H1 (cell line): ENCODE results near the gene PAN2.

Source experiments
- ATF2 ChIP-seq: IDR thresholded peaks from 2 replicates; pipeline ENCODE4 v1.6.1; 2012; ENCODE audit warnings: low read length, inconsistent platforms
- ATF3 ChIP-seq: IDR thresholded peaks from 2 replicates; pipeline ENCODE4 v1.6.1; 2011; ENCODE audit warnings: low read depth, mild to moderate bottlenecking, low read length; ENCODE audit not compliant: insufficient read depth
- EP300 ChIP-seq, 2 experiments: IDR thresholded peaks; 1 replicate in 1 of 2; 2 replicates in 1 of 2; pipeline ENCODE4 v1.6.1; 2011 to 2012; ENCODE audit warnings: low read depth in 2 of 2, low read length in 2 of 2, mild to moderate bottlenecking in 2 of 2, borderline replicate concordance in 1 of 2, inconsistent platforms in 1 of 2, moderate library complexity in 1 of 2
- GABPA ChIP-seq: IDR thresholded peaks from 2 replicates; pipeline ENCODE4 v1.6.1; 2011; ENCODE audit warnings: mild to moderate bottlenecking, low read length, moderate library complexity, borderline replicate concordance; ENCODE audit not compliant: insufficient read depth
- MAX ChIP-seq: IDR thresholded peaks from 2 replicates; pipeline ENCODE4 v1.6.1; 2012; ENCODE audit warnings: inconsistent platforms
- POLR2A ChIP-seq, 2 experiments: IDR thresholded peaks; 1 replicate in 1 of 2; 2 replicates in 1 of 2; pipeline ENCODE4 v1.6.1; 2011; ENCODE audit warnings: low read depth in 2 of 2, low read length in 2 of 2, mild to moderate bottlenecking in 2 of 2; ENCODE audit errors: control extremely low read depth in 1 of 2
- POLR2AphosphoS5 ChIP-seq: IDR thresholded peaks from 2 replicates; pipeline ENCODE4 v1.6.1; 2011; ENCODE audit warnings: low read depth, low read length
- RFX5 ChIP-seq: IDR thresholded peaks from 2 replicates; pipeline ENCODE4 v1.6.1; 2011; ENCODE audit warnings: low read depth, low read length, improper control_type of control experiment, borderline replicate concordance
- RXRA ChIP-seq: IDR thresholded peaks from 2 replicates; pipeline ENCODE4 v1.6.1; 2011; ENCODE audit warnings: low read depth, mild to moderate bottlenecking, low read length, moderate library complexity; ENCODE audit not compliant: insufficient read depth
- SIN3A ChIP-seq, 2 experiments: IDR thresholded peaks in 1 of 2; conservative IDR thresholded peaks in 1 of 2; 2 replicates each; pipeline ENCODE4 v1.6.1; 2011 to 2012; ENCODE audit warnings: low read length in 2 of 2, improper control_type of control experiment in 1 of 2, low read depth in 1 of 2, mild to moderate bottlenecking in 1 of 2
- TAF1 ChIP-seq: IDR thresholded peaks from 2 replicates; pipeline ENCODE4 v1.6.1; 2011; ENCODE audit warnings: mild to moderate bottlenecking, low read depth, low read length
- TEAD4 ChIP-seq: IDR thresholded peaks from 2 replicates; pipeline ENCODE4 v1.6.1; 2012; ENCODE audit warnings: low read depth, low read length, inconsistent platforms, mixed read lengths
- TF ChIP-seq, protein P1 (sequence below), 3 experiments: IDR thresholded peaks; 1 replicate in 2 of 3; 2 replicates in 1 of 3; pipeline versions ENCODE4 v1.5.1 to v1.6.1; 2011; ENCODE audit warnings: low read length in 3 of 3, mild to moderate bottlenecking in 3 of 3, inconsistent platforms in 2 of 3, low read depth in 1 of 3, moderate library complexity in 1 of 3; ENCODE audit not compliant: insufficient read depth in 1 of 3; ENCODE audit errors: control extremely low read depth in 1 of 3

- no peak for TF ChIP-seq POLR2AphosphoS5
- TF ChIP-seq RXRA: no peak
- TF ChIP-seq POLR2A (IDR thresholded peaks at IDR 0.05; ENCODE audit: control extremely low read depth in 1 of 2, low read depth in 2 of 2, low read length in 2 of 2): no peak
- no peak for TF ChIP-seq RFX5
- TF ChIP-seq EP300 (IDR thresholded peaks at IDR 0.05; ENCODE audit: borderline replicate concordance in 1 of 2, low read depth in 2 of 2, low read length in 2 of 2): no peak
- TF ChIP-seq, protein P1, sequence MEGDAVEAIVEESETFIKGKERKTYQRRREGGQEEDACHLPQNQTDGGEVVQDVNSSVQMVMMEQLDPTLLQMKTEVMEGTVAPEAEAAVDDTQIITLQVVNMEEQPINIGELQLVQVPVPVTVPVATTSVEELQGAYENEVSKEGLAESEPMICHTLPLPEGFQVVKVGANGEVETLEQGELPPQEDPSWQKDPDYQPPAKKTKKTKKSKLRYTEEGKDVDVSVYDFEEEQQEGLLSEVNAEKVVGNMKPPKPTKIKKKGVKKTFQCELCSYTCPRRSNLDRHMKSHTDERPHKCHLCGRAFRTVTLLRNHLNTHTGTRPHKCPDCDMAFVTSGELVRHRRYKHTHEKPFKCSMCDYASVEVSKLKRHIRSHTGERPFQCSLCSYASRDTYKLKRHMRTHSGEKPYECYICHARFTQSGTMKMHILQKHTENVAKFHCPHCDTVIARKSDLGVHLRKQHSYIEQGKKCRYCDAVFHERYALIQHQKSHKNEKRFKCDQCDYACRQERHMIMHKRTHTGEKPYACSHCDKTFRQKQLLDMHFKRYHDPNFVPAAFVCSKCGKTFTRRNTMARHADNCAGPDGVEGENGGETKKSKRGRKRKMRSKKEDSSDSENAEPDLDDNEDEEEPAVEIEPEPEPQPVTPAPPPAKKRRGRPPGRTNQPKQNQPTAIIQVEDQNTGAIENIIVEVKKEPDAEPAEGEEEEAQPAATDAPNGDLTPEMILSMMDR (IDR thresholded peaks at IDR 0.05; ENCODE audit: control extremely low read depth in 1 of 3, insufficient read depth in 1 of 3, low read depth in 1 of 3, low read length in 3 of 3): no peak
- TF ChIP-seq TAF1: no peak
- no peak for TF ChIP-seq MAX
- no peak for TF ChIP-seq GABPA
- no peak for TF ChIP-seq ATF2
- TF ChIP-seq ATF3: no peak
- TF ChIP-seq TEAD4: no peak
- no peak for TF ChIP-seq SIN3A (conservative IDR thresholded peaks at IDR 0.05 in 1 of 2, IDR thresholded peaks at IDR 0.05 in 1 of 2; ENCODE audit: low read depth in 1 of 2, low read length in 2 of 2)
Observed at GRCh38 chr12:56361487-56362129, 27.8 kb upstream of the PAN2 start.
